GM21576 (cell line): ENCODE data around the gene NAV1.

ENCODE experiments used
- ATAC-seq: cut with Tn5 transposase; IDR thresholded peaks from one replicate; pipeline ENCODE4 v1.9.1; 2021; ENCODE audit warnings: mild to moderate bottlenecking, moderate library complexity; ENCODE audit not compliant: unreplicated experiment

Gene NAV1

DNA sequence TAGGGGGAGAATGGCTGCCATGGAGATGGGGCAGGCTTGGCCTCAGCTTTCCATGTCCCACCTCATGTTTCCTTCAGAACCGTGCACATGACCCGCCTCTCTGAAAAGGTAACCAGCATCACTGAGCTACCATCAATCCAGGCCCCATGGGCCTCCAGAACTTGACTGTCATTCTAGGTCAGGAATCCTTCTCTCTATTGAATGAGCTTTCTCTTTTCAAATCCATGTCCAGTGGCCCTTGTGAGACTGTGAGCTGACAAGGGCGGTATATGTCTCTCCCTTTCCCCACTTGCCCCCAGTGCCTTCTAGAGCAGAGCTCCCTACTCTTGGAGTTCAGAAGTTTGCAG is 36.4 kb upstream of the NAV1 start:
- no peak for ATAC-seq

DNA sequence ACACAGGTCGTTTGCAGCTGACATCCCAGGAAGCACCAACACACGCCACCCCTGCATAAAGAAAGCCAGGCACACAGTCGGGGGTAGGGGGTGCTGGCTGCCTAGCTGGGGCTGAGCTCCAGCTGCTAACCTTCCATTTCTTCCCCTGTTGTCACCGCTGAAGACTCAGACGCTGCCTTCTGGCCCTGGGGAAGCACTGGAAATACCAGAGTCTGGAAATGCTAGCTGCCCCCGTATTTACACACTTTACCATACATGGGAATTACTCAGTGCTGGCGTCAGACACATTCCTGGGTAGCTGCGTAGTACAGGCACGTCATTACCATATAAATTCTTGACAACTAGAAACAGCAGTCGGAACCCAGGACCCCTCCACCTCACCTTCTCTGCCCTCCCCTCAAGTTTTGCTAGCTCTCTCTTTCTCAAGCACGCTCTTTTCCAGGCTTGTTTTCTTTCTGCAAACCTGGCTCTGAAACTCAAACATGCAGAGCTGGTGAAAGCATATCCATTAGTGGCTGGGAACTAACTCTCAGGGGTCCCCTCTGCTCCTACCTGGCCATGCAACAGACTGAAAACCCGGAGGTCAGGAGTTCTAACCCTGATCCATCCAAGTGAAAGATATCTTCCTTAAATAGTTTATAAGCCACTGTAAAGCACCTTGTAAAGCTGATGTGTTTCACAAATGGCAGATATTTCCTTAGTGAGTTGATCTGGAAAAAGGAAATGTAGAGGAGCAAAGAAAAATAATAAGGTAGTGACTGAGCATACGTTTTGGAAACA is 35.3 kb upstream of the NAV1 start:
- ATAC-seq = no peak

- ATAC-seq = no peak
Measured at GRCh38 chr1:201504179-201504631, 34.7 kb upstream of the NAV1 start.

DNA sequence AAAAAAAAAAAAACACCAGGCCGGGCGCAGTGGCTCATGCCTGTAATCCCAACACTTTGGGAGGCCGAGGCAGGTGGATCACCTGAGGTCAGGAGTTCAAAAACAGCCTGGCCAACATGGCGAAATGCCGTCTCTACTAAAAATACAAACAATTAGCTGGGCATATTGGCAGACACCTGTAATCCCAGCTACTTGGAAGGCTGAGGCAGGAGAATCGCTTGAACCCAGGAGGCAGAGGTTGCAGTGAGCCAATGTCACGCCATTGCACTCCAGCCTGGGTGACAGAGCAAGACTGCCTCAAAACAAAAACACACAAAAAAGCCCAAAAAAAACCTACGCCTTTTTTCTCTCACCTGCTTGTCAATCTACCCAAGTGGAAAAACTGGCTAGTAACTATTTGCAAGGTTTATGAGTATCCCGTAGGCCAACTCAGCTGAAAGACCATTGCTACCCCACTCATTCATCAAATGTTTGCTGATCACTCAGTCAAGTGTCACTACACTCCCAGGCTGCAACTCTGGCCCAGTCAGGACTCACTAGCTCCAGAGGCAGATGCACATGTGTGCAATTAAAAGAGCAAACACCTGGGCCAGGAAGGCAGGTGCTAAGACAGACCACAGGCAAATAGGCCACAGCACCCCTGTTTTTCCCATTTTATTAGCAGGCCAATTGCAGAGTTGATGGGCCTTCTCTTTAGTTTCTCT is 34.0 kb upstream of the NAV1 start:
- no peak for ATAC-seq

DNA sequence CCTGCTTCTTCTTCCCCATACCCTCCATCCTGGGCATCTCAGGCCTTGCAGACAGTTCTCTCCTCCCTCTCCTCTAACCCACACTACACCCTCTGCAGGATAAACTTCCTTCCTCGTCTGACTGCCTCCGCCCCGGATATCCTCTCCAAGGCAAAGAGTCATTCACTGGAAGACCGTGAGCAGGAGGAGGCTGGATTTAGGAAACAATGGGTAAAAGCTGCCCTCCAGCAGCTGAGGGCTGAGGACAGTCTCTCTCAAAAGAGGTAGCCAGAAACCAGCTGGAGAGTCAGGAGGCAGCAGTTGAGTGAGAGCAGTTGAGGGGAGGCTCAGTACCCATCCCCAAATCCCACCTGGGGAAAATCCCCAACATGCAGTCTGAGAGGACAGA is 33.4 kb upstream of the NAV1 start:
- ATAC-seq = no peak

DNA sequence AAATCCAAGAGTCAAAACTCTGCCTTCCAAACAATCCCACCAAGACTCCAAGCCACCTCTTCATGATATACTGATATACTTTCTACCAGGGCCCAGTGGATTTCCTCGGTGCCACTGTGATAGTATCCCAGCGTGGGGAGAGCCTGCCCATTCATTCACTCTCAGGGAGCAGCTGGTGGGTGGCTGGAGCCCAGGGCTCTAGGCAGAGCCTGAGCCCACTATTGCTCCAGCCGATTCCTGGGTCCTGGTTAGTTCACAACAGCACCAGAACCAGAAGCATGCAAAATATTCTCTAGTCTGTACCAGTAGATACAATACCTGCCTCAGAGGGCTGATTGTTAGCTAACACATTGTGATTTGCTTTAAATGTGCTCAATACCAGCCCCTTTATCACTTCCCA is 32.8 kb upstream of the NAV1 start:
- ATAC-seq = no peak

GRCh38 chr1:201506557-201507359 is 32.2 kb upstream of the NAV1 start, which contains the start of gene CSRP1:
Gene CSRP1 (minus strand): TSS chr1:201507123. CDS start chr1:201496303, 10,820 bp downstream.
- ATAC-seq = peak; percentile 78

DNA sequence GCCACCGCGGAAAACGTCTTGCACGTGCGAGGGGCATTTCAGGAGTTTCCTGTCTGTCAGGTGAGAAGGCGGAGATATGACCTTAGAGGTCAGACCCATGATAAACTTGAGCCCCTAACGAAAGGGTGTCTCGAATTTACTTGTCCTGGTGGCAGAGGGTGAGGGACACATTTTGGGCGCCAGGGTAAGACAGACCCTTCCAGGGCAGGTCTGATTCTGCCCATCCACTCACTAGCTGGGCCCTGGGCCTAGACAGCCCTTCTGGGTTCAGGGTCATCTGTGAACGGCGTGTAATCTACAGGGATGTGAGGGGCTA is 31.6 kb upstream of the NAV1 start:
- ATAC-seq = peak; percentile 5

GRCh38 chr1:201508809-201509208 is 30.1 kb upstream of the NAV1 start:
- ATAC-seq = no peak

DNA sequence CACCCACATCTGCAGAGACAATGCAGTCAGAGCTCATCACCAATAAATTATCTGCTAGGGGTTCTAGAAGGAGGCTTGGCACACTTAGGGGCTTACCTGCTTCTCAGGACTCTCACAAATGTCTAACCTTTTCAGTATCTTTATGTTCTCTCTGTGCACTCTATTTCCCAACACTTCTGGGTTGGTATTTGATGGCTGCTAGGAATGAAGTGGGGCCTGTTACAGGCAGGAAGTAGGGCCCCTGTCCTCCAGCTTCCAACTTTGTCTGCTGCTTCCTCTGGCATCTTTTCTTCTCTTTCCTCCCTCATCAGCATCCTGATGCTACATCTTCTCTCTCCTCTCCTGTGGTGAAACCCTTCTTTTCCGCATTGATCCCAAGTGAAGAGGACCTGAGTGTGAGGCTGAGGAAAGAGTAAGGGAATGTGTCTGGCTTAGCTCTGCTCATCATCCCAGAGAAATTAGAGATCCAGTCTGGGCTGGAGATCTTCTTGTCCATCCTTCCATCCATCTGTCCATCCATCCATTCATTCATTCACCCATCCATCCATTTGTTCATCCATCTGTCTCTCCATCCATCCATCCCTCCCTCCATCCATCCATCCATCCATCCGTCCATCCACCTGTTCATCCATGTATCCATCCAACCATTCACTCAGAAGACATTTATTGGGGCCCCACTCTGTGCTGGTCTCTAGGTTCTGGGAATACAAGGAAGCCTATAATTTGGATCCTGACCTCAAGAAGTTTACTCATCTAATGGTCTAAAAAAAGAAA is 29.1 kb upstream of the NAV1 start:
- ATAC-seq = no peak

GRCh38 chr1:201510734-201511133 is 28.2 kb upstream of the NAV1 start:
- ATAC-seq = no peak

DNA sequence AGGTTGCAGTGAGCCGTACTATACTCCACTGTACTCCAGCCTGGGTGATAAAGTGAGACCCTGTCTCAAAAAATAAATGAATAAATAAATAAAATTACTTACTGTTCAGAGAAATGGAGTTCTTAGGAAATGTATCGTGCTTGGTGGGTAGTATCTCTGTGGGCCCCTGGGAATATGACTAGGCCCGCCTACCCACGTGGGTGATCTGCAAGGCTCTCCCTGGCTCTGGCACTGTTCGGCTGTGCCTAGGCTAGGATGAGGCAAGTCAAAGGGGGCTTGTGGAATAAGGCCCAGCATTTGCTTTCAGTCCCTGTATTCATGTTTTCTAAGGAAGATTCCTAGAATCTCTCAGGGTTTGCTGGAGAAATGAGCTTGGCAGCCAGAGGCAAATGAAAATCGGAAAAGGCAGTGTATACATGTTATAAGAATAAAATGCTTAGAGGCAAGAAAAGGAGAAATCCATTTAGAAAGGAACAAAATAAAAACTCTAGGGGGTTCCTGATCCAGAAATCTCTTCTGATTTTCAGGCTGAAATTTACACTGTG is 27.5 kb upstream of the NAV1 start:
- no peak for ATAC-seq

DNA sequence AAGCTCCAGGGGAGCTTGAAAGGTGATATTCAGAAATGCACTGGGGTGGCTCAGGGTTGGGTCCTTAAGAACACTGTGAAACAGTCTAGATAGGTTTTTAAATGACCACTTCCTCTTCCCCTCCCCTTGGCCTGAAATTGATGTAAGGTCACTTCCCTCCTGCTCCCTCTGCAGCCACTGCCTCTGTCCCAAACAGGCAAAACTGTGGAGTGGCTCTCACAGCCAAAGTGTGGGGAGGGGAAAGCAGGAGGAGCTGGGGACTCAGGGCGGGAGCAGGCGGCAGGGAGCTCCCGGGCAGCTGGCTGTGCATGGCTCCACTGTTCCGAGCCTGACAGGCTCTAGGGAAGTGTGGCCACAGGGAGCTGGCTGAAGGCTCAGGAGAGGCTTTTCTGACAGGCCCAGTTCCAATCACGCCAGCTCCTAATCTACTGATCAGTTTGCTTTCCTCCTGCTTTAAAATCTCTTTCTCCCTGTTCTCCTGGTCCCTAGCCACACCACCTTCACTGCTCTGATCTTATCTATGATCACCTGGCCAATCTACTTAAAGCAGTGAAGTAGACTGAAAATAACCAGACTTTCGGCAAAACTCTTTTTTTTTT is 26.9 kb upstream of the NAV1 start:
- ATAC-seq = peak; percentile 45

GRCh38 chr1:201513498-201514243 is 25.3 kb upstream of the NAV1 start:
- no peak for ATAC-seq

DNA sequence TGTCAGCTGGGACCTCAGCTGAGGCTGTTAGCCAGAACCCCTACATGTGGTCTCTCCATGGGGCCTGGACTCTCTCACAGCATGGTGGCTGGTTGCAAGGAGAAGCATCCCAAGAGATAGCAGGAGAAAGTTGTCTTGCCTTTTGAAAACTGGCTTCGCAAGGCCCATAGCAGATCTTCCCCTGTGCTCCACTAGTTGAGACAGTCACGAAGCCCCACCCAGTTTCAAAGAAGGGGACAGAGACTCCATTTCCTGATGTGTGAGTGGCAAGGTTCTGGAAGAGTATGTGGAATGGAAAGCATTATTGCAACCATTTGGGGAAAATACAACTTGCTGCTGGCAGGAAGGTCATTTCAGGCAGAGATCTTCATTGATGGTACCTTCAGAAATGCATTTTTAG is 24.5 kb upstream of the NAV1 start:
- no peak for ATAC-seq

- no peak for ATAC-seq
Measured at GRCh38 chr1:201515062-201515750, 23.7 kb upstream of the NAV1 start.

GRCh38 chr1:201515895-201516294 is 23.0 kb upstream of the NAV1 start:
- ATAC-seq = no peak

DNA sequence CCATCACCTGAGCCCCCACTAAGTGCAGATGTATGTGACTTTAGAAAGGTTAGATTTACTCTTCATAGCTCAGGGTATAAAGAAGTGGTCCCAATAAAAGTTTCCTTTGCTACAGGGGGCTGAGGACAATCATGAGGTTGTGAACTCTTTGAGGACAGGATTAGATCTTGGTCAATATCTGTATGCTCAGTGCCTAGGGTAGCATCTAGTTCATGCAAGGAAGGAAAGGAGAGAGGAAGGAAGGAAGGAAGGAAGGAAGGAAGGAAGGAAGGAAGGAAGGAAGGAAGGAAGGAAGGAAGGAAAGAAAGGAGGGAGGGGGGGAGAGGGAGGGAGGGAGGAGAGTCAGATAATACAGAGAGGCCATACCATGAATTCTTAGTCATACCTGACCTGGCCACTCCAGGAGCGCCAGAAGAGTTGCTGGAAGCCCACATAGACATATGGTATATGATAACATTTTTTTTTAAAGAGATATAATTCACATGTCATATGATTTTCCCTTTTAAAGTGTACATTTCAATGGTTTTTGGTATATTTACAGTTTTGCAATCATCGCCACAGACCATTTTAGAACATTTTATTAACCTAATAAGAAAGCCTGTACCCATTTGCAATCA is 22.3 kb upstream of the NAV1 start:
- ATAC-seq = no peak

- ATAC-seq = no peak
Measured at GRCh38 chr1:201517631-201518030, 21.3 kb upstream of the NAV1 start.
